IMR-90 (cell line): ENCODE measurements around the gene FARP1. TPM values are rescaled to one million over a fixed set of nuclear protein-coding genes. Genes with fewer than 3 reads are reported as not detected.
A peak's percentile ranks its signal among the peaks of the same experiment; 100 is the strongest.

ENCODE experiments used
- ATAC-seq: fragments of 200-7000 bp; cut with Tn5 transposase; 2 replicates; pipeline ENCODE4 v1.9.1; 2020; ENCODE audit warnings: low read depth, mild to moderate bottlenecking, moderate library complexity
- BruUV-seq: library from RNA; stranded (reverse); fragments of 400-500 nt; replicated peaks from 2 replicates; lab custom pipeline; 2021; lab: Mats Ljungman, UMichigan
- CTCF ChIA-PET: fragments of 300-600 bp; formaldehyde crosslinking; extraction: SDS; loops from one replicate; lab custom pipeline; 2021; ENCODE audit warnings: antibody characterized with exemption; lab: Yijun Ruan, JAX
- POLR2A ChIA-PET: fragments of 300-600 bp; sonication (Branson Sonifier 250); formaldehyde crosslinking; loops from one replicate; lab custom pipeline; 2022; ENCODE audit warnings: antibody characterized with exemption; ENCODE audit not compliant: unreplicated experiment; lab: Charles Lee
- DNase-seq: peaks from one replicate; pipeline ENCODE4 v3.0.0; 2013
- H2AFZ ChIP-seq: replicated peaks from 2 replicates; pipeline ENCODE3; 2013; ENCODE audit warnings: low read length, mild to moderate bottlenecking; ENCODE audit not compliant: poor library complexity
- H2AK5ac ChIP-seq: 2 replicates; pipeline ENCODE4 v1.6.1; 2013; ENCODE audit warnings: low read depth, low read length, inconsistent platforms
- H2AK9ac ChIP-seq: replicated peaks from 2 replicates; pipeline ENCODE3; 2013; ENCODE audit warnings: mild to moderate bottlenecking, low read depth, low read length, moderate library complexity; ENCODE audit not compliant: poor library complexity
- H2BK120ac ChIP-seq: 2 replicates; pipeline ENCODE4 v1.6.1; 2013; ENCODE audit warnings: low read depth, low read length, inconsistent platforms
- H2BK15ac ChIP-seq: 3 replicates; pipeline ENCODE4 v1.6.1; 2013; ENCODE audit warnings: low read depth, low read length, inconsistent platforms
- H2BK20ac ChIP-seq: 2 replicates; pipeline ENCODE4 v1.6.1; 2013; ENCODE audit warnings: low read depth, mild to moderate bottlenecking, inconsistent platforms, low read length, moderate library complexity
- H2BK5ac ChIP-seq: 2 replicates; pipeline ENCODE4 v1.6.1; 2013; ENCODE audit warnings: mild to moderate bottlenecking, low read depth, low read length, inconsistent platforms; ENCODE audit not compliant: poor library complexity, severe bottlenecking
- H3K14ac ChIP-seq: replicated peaks from 2 replicates; pipeline ENCODE4 v1.6.1; 2013; ENCODE audit warnings: low read depth, low read length, inconsistent platforms
- H3K18ac ChIP-seq: 2 replicates; pipeline ENCODE4 v1.6.1; 2013; ENCODE audit warnings: low read depth, low read length, control low read depth
- H3K23ac ChIP-seq: 2 replicates; pipeline ENCODE4 v1.6.1; 2013; ENCODE audit warnings: low read depth, low read length, inconsistent platforms
- H3K27ac ChIP-seq: 2 replicates; pipeline ENCODE4 v1.5.1; 2013; ENCODE audit warnings: mild to moderate bottlenecking, control low read depth, low read length; ENCODE audit not compliant: insufficient read depth
- H3K27me3 ChIP-seq: 2 replicates; pipeline ENCODE4 v1.6.1; 2013; ENCODE audit warnings: low read length; ENCODE audit not compliant: control insufficient read depth, insufficient read depth
- H3K36me3 ChIP-seq: 2 replicates; pipeline ENCODE4 v1.6.1; 2013; ENCODE audit warnings: low read length, mixed read lengths; ENCODE audit not compliant: control insufficient read depth, insufficient read depth
- H3K4ac ChIP-seq: 2 replicates; pipeline ENCODE4 v1.6.1; 2013; ENCODE audit warnings: low read depth, low read length, inconsistent platforms
- H3K4me1 ChIP-seq: 2 replicates; pipeline ENCODE4 v1.6.1; 2013; ENCODE audit warnings: low read length, mixed read lengths; ENCODE audit not compliant: control insufficient read depth, insufficient read depth
- H3K4me2 ChIP-seq: 2 replicates; pipeline ENCODE4 v1.6.1; 2013; ENCODE audit warnings: low read depth, mild to moderate bottlenecking, control low read depth, low read length, moderate library complexity
- H3K4me3 ChIP-seq: 2 replicates; pipeline ENCODE4 v1.5.1; 2013; ENCODE audit warnings: low read depth, mild to moderate bottlenecking, control low read depth, low read length, moderate library complexity; ENCODE audit not compliant: insufficient read depth
- H3K56ac ChIP-seq: 2 replicates; pipeline ENCODE4 v1.6.1; 2013; ENCODE audit warnings: low read length, inconsistent platforms; ENCODE audit not compliant: insufficient read depth; ENCODE audit errors: extremely low read depth
- H3K79me1 ChIP-seq, 2 experiments: 2 replicates each; pipeline ENCODE4 v1.6.1; 2013; ENCODE audit warnings: low read length in 2 of 2, inconsistent platforms in 1 of 2, low read depth in 1 of 2
- H3K9ac ChIP-seq: 2 replicates; pipeline ENCODE4 v1.6.1; 2013; ENCODE audit warnings: low read depth, low read length, control low read depth
- H3K9me1 ChIP-seq: 2 replicates; pipeline ENCODE4 v1.6.1; 2013; ENCODE audit warnings: low read length, inconsistent platforms; ENCODE audit not compliant: insufficient read depth
- H3K9me3 ChIP-seq: 2 replicates; pipeline ENCODE4 v1.6.1; 2013; ENCODE audit warnings: low read length; ENCODE audit not compliant: control insufficient read depth, insufficient read depth
- H4K20me1 ChIP-seq: 2 replicates; pipeline ENCODE4 v1.6.1; 2013; ENCODE audit warnings: low read length, inconsistent platforms; ENCODE audit not compliant: insufficient read depth
- H4K5ac ChIP-seq: 2 replicates; pipeline ENCODE4 v1.6.1; 2013; ENCODE audit warnings: mild to moderate bottlenecking, low read depth, low read length, control low read depth
- H4K8ac ChIP-seq, 2 experiments: 2 replicates each; pipeline ENCODE4 v1.6.1; 2013; ENCODE audit warnings: low read depth in 2 of 2, low read length in 2 of 2, control low read depth in 1 of 2, inconsistent platforms in 1 of 2
- H4K91ac ChIP-seq: 2 replicates; pipeline ENCODE4 v1.6.1; 2013; ENCODE audit warnings: low read depth, low read length, inconsistent platforms; ENCODE audit not compliant: insufficient read depth
- SMC3 ChIP-seq: fragments of 150-350 bp; IDR thresholded peaks from 2 replicates; pipeline ENCODE4 v1.6.1; 2016; ENCODE audit warnings: low read depth, mild to moderate bottlenecking, antibody characterized with exemption, low read length, moderate library complexity
- WGBS, 2 experiments: methylation state at CpG; one replicate each; pipeline versions ENCODE4 v1.1.5 to v1.1.7; 2013; ENCODE audit warnings: missing lambda C conversion rate in 2 of 2; ENCODE audit not compliant: insufficient read length in 1 of 2; ENCODE audit errors: extremely low coverage in 2 of 2; 5-methylcytosine and 5-hydroxymethylcytosine counted together
- dilution Hi-C: fragments of 300-500 bp; cut with HindIII; formaldehyde crosslinking; loops from one replicate; pipeline ENCODE4 v1.14.3; 2018; ENCODE audit warnings: low sequenced_read_pairs; ENCODE audit not compliant: unreplicated experiment
- in situ Hi-C: fragments of 300-500 bp; cut with MboI; formaldehyde crosslinking; loops from 3 replicates; pipeline ENCODE4 v1.14.3; 2019; ENCODE audit warnings: low sequenced_read_pairs, inconsistent platforms, mixed read lengths
- intact Hi-C: fragments of 100-400 bp; cut with micrococcal nuclease; formaldehyde crosslinking; loops from 2 replicates; pipeline ENCODE4 v1.10.0; 2022
- polyA plus RNA-seq, 3 experiments: library from polyadenylated mRNA; depleted of rRNA; stranded (reverse); fragments of >200 nt; gene quantifications; 2 replicates each; pipeline ENCODE4 v1.2.3, GENCODE V29; 2012; ENCODE audit warnings: low replicate concordance in 1 of 3
- total RNA-seq: library from RNA; depleted of rRNA; stranded (reverse); fragments of >200 nt; gene quantifications from 2 replicates; pipeline ENCODE4 v1.2.3, GENCODE V29; 2012

Gene FARP1
- total and polyA plus RNA-seq, 2 of the 4 experiments (the other 2 are of a cell fraction) = 39.6 to 57.0 TPM

DNA sequence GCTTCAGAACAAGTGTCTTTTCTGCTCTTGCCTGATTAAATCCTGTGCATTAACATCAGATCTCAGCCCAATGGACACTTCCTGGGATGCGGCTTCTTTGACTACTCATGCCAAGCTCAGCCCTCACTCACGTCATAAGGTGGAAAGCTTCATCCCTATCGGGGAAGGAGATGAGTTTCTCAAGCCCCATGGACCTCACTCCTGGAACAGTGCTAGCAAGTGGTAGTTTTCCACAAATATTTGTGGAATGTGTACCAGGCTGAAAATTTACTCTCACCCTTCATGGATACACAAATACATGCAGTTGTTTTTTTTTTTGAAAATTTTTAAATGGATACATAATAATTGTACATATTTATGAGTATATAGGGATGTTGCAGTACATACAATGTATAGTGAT lies 34.6 kb upstream of the FARP1 start:
- peak; percentile 68 for ATAC-seq
- Histone ChIP-seq H4K8ac (no peak overlapping the region), H3K4ac (no peak overlapping the region), H3K9me1 (no peaks in the 10 kb centered on the region), H3K18ac (no peak overlapping the region), H3K36me3 (no peaks in the 10 kb centered on the region), H2AK5ac (no peak overlapping the region), H2BK5ac (no peak overlapping the region), H3K79me1 (no peaks in the 10 kb centered on the region), H3K14ac (0 out of 2 replicates have a peak overlapping the region, but pooled peaks have one; percentile 3), H3K9ac (no peak overlapping the region), H2AK9ac (no peak overlapping the region), H3K56ac (no peak overlapping the region), H2BK20ac (no peak overlapping the region), H3K4me3 (no peak overlapping the region), H3K27ac (no peak overlapping the region), H4K20me1 (no peaks in the 10 kb centered on the region), H4K91ac (no peak overlapping the region), H3K27me3 (no peaks in the 10 kb centered on the region), H4K5ac (no peak overlapping the region), H2BK120ac (no peak overlapping the region), H3K4me1 (peaks cover 6% of the 10 kb centered on the region), H3K9me3 (no peaks in the 10 kb centered on the region), H3K4me2 (no peak overlapping the region), H2BK15ac (no peak overlapping the region), H2AFZ (peak overlapping the region; percentile 55), H3K23ac (no peak overlapping the region)
- no CpG with 5 or more reads among the region's 3 CpGs for WGBS, 2 experiments
- POLR2A ChIA-PET = no interaction called here
- no peak for TF ChIP-seq SMC3
- in situ Hi-C loops = no loop called here
- DNase-seq = peak; percentile 48
- CTCF ChIA-PET = no interaction called here
- BruUV-seq = no TSS peak
- intact Hi-C loops = no loop called here
- dilution Hi-C loops = no loop called here
